HCT116 (cell line): Measurements from ENCODE around the gene ACYP1. TPM values are rescaled to one million over a fixed set of nuclear protein-coding genes. Genes with fewer than 3 reads are reported as not detected.

ENCODE experiments used
- ATAC-seq: fragments of 200-7000 bp; cut with Tn5 transposase; 2 replicates; pipeline ENCODE4 v1.9.1; 2020; ENCODE audit warnings: mild to moderate bottlenecking, moderate library complexity
- BruUV-seq: library from RNA; stranded (reverse); fragments of 400-500 nt; replicated peaks from 2 replicates; lab custom pipeline; 2021; lab: Mats Ljungman, UMichigan
- CTCF ChIA-PET: fragments of 300-600 bp; sonication (Branson Sonifier 250); formaldehyde crosslinking; loops from one replicate; lab custom pipeline; 2021; ENCODE audit warnings: antibody characterized with exemption; lab: Charles Lee
- POLR2A ChIA-PET: fragments of 300-600, 350-600 bp; sonication (Branson Sonifier 250); formaldehyde crosslinking; loops from one replicate; lab custom pipeline; 2021; ENCODE audit warnings: antibody characterized with exemption; lab: Charles Lee
- RAD21 ChIA-PET, 2 experiments: fragments of 300-600 bp; sonication (Branson Sonifier 250); formaldehyde crosslinking; loops; one replicate each; lab custom pipeline; 2023; ENCODE audit warnings: low total read pairs in 2 of 2; ENCODE audit not compliant: uncharacterized antibody in 2 of 2, unreplicated experiment in 2 of 2, low non-redundant PET in 1 of 2; lab: Charles Lee
- DNase-seq: peaks from one replicate; pipeline ENCODE4 v3.0.0-alpha.2; 2010; ENCODE audit warnings: low read depth, low spot score
- H2AFZ ChIP-seq: fragments of 200-600 bp; shearing (Covaris generic), sonication (generic); 2 replicates; pipeline ENCODE4 v1.6.1; 2017; ENCODE audit warnings: low read depth, mixed run types, mixed read lengths, antibody characterized with exemption, low read length; ENCODE audit not compliant: poor library complexity, severe bottlenecking
- H3K27ac ChIP-seq: 2 replicates; pipeline ENCODE4 v1.5.1; 2012; ENCODE audit warnings: low read depth, low read length
- H3K27me3 ChIP-seq: fragments of 200-600 bp; sonication (generic); 2 replicates; pipeline ENCODE4 v1.6.1; 2016; ENCODE audit warnings: mixed run types, low read length, mixed read lengths; ENCODE audit not compliant: insufficient read depth
- H3K36me3 ChIP-seq, 2 experiments: fragments of 200-500 bp in 1 of 2; fragments of 200-600 bp in 1 of 2; sonication (Bioruptor generic) in 1 of 2; sonication (generic) in 1 of 2; 2 replicates each; pipeline versions ENCODE4 v1.5.1 to v1.6.1; 2014 to 2016; ENCODE audit warnings: low read length in 2 of 2, inconsistent platforms in 1 of 2, mixed read lengths in 1 of 2, mixed run types in 1 of 2; ENCODE audit not compliant: insufficient read depth in 2 of 2, control insufficient read depth in 1 of 2
- H3K4me1 ChIP-seq, 2 experiments: fragments of 200-600 bp in 1 of 2; sonication (generic) in 1 of 2; 2 replicates each; pipeline versions ENCODE4 v1.5.1 to v1.6.1; 2012 to 2017; ENCODE audit warnings: low read length in 2 of 2, inconsistent platforms in 1 of 2, mild to moderate bottlenecking in 1 of 2, mixed read lengths in 1 of 2, mixed run types in 1 of 2, moderate library complexity in 1 of 2; ENCODE audit not compliant: insufficient read depth in 2 of 2, control insufficient read depth in 1 of 2
- H3K4me2 ChIP-seq: fragments of 200-600 bp; sonication (generic); 2 replicates; pipeline ENCODE4 v1.6.1; 2017; ENCODE audit warnings: mixed run types, low read length, mixed read lengths
- H3K4me3 ChIP-seq, 2 experiments: fragments of 200-600 bp in 1 of 2; sonication (generic) in 1 of 2; replicated peaks in 1 of 2; 2 replicates each; pipeline ENCODE4 v1.5.1; 2011 to 2016; ENCODE audit warnings: low read length in 2 of 2, control low read depth in 1 of 2, low read depth in 1 of 2, mild to moderate bottlenecking in 1 of 2, mixed read lengths in 1 of 2, mixed run types in 1 of 2
- H3K79me2 ChIP-seq: fragments of 200-600 bp; sonication (generic); 2 replicates; pipeline ENCODE4 v1.6.1; 2017; ENCODE audit warnings: mild to moderate bottlenecking, mixed run types, low read length, moderate library complexity, mixed read lengths; ENCODE audit not compliant: insufficient read depth
- H3K9ac ChIP-seq: fragments of 200-600 bp; sonication (generic); 2 replicates; pipeline ENCODE4 v1.6.1; 2016; ENCODE audit warnings: low read length, mixed read lengths
- H3K9me2 ChIP-seq: fragments of 200-600 bp; sonication (generic), shearing (Covaris generic); 2 replicates; pipeline ENCODE4 v1.6.1; 2017; ENCODE audit warnings: mixed run types, mild to moderate bottlenecking, moderate library complexity; ENCODE audit not compliant: insufficient read depth
- H3K9me3 ChIP-seq, 2 experiments: fragments of 200-500 bp in 1 of 2; fragments of 200-600 bp in 1 of 2; sonication (Bioruptor generic) in 1 of 2; sonication (generic) in 1 of 2; 2 replicates each; pipeline ENCODE4 v1.6.1; 2014 to 2017; ENCODE audit warnings: low read length in 2 of 2, mixed read lengths in 2 of 2, inconsistent platforms in 1 of 2, low read depth in 1 of 2, mild to moderate bottlenecking in 1 of 2, mixed run types in 1 of 2, moderate library complexity in 1 of 2; ENCODE audit not compliant: control insufficient read depth in 1 of 2, insufficient read depth in 1 of 2
- H4K20me1 ChIP-seq: fragments of 200-600 bp; sonication (generic), shearing (Covaris generic); 2 replicates; pipeline ENCODE4 v1.6.1; 2017; ENCODE audit warnings: mixed run types, mild to moderate bottlenecking, moderate library complexity; ENCODE audit not compliant: insufficient read depth
- CEBPB ChIP-seq: IDR thresholded peaks from 2 replicates; pipeline ENCODE4 v1.6.1; 2012; ENCODE audit warnings: low read depth
- ELF1 ChIP-seq: IDR thresholded peaks from 2 replicates; pipeline ENCODE4 v1.6.1; 2012; ENCODE audit warnings: low read depth, borderline replicate concordance
- JUND ChIP-seq: IDR thresholded peaks from 2 replicates; pipeline ENCODE4 v1.6.1; 2012
- RAD21 ChIP-seq: IDR thresholded peaks from 2 replicates; pipeline ENCODE4 v1.6.1; 2012; ENCODE audit warnings: low read depth, mild to moderate bottlenecking
- REST ChIP-seq: IDR thresholded peaks from 2 replicates; pipeline ENCODE4 v1.6.1; 2012; ENCODE audit warnings: low read depth
- TCF7L2 ChIP-seq: IDR thresholded peaks from 2 replicates; pipeline ENCODE4 v1.7.0; 2011; ENCODE audit warnings: borderline replicate concordance, inconsistent platforms; ENCODE audit not compliant: insufficient read depth, insufficient read length; ENCODE audit errors: extremely low read depth
- YY1 ChIP-seq: IDR thresholded peaks from 2 replicates; pipeline ENCODE4 v1.6.1; 2011; ENCODE audit warnings: low read length, low read depth, moderate library complexity, mild to moderate bottlenecking; ENCODE audit not compliant: insufficient replicate concordance; ENCODE audit errors: extremely low read depth
- intact Hi-C: fragments of 100-400 bp; cut with micrococcal nuclease; formaldehyde crosslinking; loops from 2 replicates; pipeline ENCODE4 v1.10.0; 2022
- total RNA-seq: library from RNA; stranded (reverse); gene quantifications from one replicate; pipeline ENCODE4 v1.2.1, GENCODE V29; 2021; ENCODE audit not compliant: unreplicated experiment

ACYP1 gene
- total RNA-seq, 1 experiment from 2014 or later = 30.7 TPM

GRCh38 chr14:75041613-75042012 lies 22.2 kb downstream of the ACYP1 start:
- Histone ChIP-seq H3K9ac (no peak overlapping the region), H2AFZ (no peak overlapping the region), H4K20me1 (no peaks in the 10 kb centered on the region), H3K4me2 (peak overlapping the region; percentile 55), H3K27me3 (no peaks in the 10 kb centered on the region), H3K4me3 (no peak overlapping the region), H3K79me2 (0 out of 2 replicates have a peak, but pooled peaks cover 3% of the 10 kb centered on the region), H3K9me2 (no peaks in the 10 kb centered on the region), H3K27ac (no peak overlapping the region), H3K4me1 (peaks cover 7 to 16% of the 10 kb centered on the region in 2 experiments; a peak in 3 of 4 replicates), H3K36me3 (0 out of 4 replicates have a peak, but pooled peaks cover 0 to 3% of the 10 kb centered on the region in 2 experiments), H3K9me3 (no peaks in the 10 kb centered on the region)
- CTCF ChIA-PET = no interaction called here
- intact Hi-C loops = no loop called here
- BruUV-seq = no TSS peak
- TF ChIP-seq RAD21 = no peak
- TF ChIP-seq YY1 = no peak
- no peak for TF ChIP-seq ELF1
- no peak for TF ChIP-seq TCF7L2
- no peak for TF ChIP-seq JUND
- TF ChIP-seq REST = no peak
- TF ChIP-seq CEBPB = no peak
- POLR2A ChIA-PET = no interaction called here
- ATAC-seq = peak; percentile 53
- RAD21 ChIA-PET = no interaction called here
- DNase-seq = no peak
